Renal cortex interstitium (tissue), 11 donors: ENCODE measurements around the gene RIPOR2. TPM values are rescaled to one million over a fixed set of nuclear protein-coding genes. Genes with fewer than 3 reads are reported as not detected.
"Not testable (repeated sequence)": the region's sequence is repeated elsewhere in the genome, so short reads cannot be mapped to it uniquely, and the experiment has no call there.

ENCODE experiments used
- DNase-seq, 11 donors: peaks; one replicate each; pipeline ENCODE4 v3.0.0-alpha.2; 2013; ENCODE audit warnings: low read depth in 9 of 11, low spot score in 4 of 11; ENCODE audit errors: extremely low read depth in 1 of 11
- polyA plus RNA-seq, 3 donors: library from polyadenylated mRNA; unstranded; fragments of 120-200 nt; gene quantifications; one replicate each; pipeline ENCODE4 v1.2.1, GENCODE V29; 2013; ENCODE audit not compliant: insufficient read length in 3 of 3

The RIPOR2 gene
- polyA plus RNA-seq, 3 donors, result 6.6 to 8.8 (median 8.4) TPM

- no peak for DNase-seq
Observed at GRCh38 chr6:24761193-24761835, 174.4 kb downstream of the RIPOR2 start.

- no peak for DNase-seq
Observed at GRCh38 chr6:24760210-24760609, 175.6 kb downstream of the RIPOR2 start.

- no peak for DNase-seq
Observed at GRCh38 chr6:24759718-24760117, 176.0 kb downstream of the RIPOR2 start.

- DNase-seq, result no peak
Observed at GRCh38 chr6:24757611-24758010, 178.1 kb downstream of the RIPOR2 start.

GRCh38 chr6:24755279-24755678 is 180.5 kb downstream of the RIPOR2 start:
- no peak for DNase-seq

GRCh38 chr6:24754378-24754777 is 181.4 kb downstream of the RIPOR2 start:
- DNase-seq, result not testable (repeated sequence)

Other genes with a start within 250 kb of the RIPOR2 start
- 100 to 1,000 TPM; 127 to 143 (median 135) TPM for gene C6orf62, start 216.8 kb downstream of the RIPOR2 start, polyA plus RNA-seq
- gene GMNN, start 161.0 kb downstream of the RIPOR2 start, polyA plus RNA-seq, result 10 to 100 TPM; 53.7 to 61.8 (median 60.5) TPM
- not detected for gene ARMH2, start 137.0 kb downstream of the RIPOR2 start, polyA plus RNA-seq